GM18517 (cell line): Measurements from ENCODE around the gene AMFR.
"Not testable (repeated sequence)": the region's sequence is repeated elsewhere in the genome, so short reads cannot be mapped to it uniquely, and the experiment has no call there.

Experiments
- ATAC-seq: cut with Tn5 transposase; IDR thresholded peaks from one replicate; pipeline ENCODE4 v1.9.1; 2021; ENCODE audit warnings: mild to moderate bottlenecking, moderate library complexity; ENCODE audit not compliant: unreplicated experiment

AMFR gene

GRCh38 chr16:56399047-56399446, 26.3 kb downstream of the AMFR start:
- ATAC-seq: no peak

DNA sequence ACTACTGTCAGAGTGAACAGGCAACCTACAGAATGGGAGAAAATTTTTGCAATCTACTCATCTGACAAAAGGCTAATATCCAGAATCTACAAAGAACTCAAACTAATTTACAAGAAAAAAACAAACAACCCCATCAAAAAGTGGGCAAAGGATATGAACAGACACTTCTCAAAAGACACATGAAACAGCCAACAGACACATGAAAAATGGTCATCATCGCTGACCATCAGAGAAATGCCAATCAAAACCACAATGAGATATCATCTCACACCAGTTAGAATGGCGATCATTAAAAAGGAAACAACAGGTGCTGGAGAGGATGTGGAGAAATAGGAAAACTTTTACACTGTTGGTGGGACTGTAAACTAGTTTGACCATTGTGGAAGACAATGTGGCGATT, 28.6 kb downstream of the AMFR start:
- not testable (repeated sequence) for ATAC-seq

- ATAC-seq: no peak
Observed at GRCh38 chr16:56389554-56389953, 35.8 kb downstream of the AMFR start.

- ATAC-seq: no peak
Observed at GRCh38 chr16:56388209-56388608, 37.1 kb downstream of the AMFR start.

DNA sequence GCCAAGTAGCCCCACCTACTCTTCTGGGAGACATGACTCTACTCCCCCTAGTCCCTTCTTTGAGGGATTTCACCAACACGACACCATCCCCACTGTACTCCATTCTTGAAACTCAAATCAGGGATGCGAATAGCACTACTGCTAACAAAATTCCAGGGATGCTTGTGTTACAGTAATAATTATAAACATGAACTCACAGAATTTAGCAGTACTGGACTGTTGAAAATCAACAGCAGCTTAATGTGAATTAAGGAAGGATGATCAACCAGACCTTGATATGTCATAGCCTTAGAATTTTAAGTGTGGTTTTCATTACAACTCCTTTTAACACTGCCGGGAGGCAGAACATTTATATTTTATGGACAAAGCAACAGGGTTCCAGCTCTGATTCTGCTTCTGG, 37.9 kb downstream of the AMFR start:
- ATAC-seq: no peak

DNA sequence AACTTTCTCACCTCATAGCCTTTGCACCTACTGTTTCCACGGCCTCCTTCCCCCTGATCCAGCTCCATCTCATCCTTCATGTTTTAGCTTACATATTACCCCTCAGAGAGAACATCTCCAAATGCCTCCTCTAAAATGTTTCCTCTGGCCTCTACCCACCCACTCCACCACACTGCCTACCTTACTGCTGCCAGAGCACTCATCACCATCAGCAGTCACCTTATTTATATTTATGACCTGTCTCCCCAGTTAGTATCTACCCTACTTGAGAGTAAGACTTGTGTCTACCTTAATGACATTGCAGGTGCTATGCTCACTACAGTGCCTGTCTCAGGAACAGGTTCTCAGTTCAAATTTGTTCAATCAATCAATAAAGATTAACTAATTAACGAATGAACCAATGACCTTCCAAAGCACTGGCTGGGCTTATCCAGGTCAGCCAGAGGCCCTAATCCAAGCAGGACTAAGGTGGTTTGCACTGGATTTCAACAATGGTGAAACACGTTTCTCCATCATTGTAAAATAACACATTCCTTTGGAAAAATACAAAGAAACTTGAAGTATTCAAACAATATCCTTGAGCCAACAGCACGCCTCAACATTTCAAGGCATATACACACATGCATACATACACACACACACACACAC, 41.1 kb downstream of the AMFR start:
- no peak for ATAC-seq

- ATAC-seq: no peak
Observed at GRCh38 chr16:56382901-56383355, 42.4 kb downstream of the AMFR start.

GRCh38 chr16:56382459-56382858, 42.9 kb downstream of the AMFR start:
- no peak for ATAC-seq

DNA sequence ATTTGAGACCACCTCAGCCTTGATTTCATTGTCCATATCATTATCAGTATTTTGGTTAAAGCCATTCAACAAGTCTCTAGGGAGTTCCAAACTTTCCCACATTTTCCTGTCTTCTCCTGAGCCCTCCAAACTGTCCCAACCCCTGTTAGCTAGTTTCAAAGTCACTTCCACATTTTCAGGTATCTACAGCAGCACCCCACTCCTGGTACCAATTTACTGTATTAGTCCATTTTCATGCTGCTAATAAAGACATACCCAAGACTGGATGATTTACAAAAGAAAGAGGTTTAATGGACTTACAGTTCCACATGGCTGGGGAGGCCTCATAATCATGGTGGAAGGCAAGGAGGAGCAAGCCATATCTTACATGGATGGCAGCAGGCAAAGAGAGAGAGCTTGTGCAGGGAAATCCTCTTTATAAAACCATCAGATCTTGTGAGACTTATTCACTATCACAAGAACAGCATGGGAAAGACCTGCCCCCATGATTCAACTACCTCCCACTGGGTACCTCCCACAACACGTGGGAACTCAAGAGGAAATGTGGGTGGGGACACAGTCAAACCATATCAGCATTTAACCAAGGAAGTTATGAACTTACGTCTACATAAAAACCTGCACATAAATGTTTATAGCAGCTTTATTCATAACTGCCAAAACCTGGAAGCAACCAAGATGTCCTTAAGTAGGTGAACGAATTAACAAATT, 44.4 kb downstream of the AMFR start:
- ATAC-seq: not testable (repeated sequence)

DNA sequence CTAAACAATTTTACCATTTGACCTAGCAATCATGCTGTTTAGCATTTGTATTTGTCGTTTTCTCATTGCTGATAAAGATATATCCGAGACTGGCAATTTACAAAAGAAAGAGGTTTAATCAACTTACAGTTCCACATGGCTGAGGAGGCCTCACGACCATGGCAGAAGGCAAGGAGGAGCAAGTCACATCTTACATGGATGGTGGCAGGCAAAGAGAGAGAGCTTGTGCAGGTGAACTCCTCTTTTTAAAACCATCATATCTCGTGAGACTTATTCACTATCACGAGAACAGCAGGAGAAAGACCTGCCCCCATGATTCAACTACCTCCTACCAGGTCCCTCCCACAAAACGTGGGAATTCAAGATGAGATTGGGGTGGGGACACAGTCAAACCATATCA, 46.3 kb downstream of the AMFR start:
- not testable (repeated sequence) for ATAC-seq

- ATAC-seq: not testable (repeated sequence)
Observed at GRCh38 chr16:56375792-56376191, 49.6 kb downstream of the AMFR start.

DNA sequence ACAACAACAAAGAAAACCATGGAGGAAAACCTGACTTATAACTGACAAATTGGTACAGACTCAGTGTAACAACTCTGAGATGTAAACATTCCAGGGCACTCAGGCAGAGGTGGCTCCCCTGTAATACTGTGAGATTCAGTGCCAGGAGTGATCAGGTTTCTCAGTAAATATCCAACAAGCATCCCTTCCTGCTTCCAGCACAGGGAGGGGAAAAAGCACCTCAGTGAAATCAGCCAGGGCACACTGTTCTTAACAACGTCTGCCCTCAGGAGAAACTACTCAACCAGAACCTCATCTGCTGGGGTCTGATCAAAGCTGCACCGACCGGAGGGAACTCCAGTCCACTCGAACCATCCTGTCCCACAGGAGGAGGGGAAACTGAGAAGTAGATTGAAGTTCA, 52.3 kb downstream of the AMFR start:
- ATAC-seq: no peak

DNA sequence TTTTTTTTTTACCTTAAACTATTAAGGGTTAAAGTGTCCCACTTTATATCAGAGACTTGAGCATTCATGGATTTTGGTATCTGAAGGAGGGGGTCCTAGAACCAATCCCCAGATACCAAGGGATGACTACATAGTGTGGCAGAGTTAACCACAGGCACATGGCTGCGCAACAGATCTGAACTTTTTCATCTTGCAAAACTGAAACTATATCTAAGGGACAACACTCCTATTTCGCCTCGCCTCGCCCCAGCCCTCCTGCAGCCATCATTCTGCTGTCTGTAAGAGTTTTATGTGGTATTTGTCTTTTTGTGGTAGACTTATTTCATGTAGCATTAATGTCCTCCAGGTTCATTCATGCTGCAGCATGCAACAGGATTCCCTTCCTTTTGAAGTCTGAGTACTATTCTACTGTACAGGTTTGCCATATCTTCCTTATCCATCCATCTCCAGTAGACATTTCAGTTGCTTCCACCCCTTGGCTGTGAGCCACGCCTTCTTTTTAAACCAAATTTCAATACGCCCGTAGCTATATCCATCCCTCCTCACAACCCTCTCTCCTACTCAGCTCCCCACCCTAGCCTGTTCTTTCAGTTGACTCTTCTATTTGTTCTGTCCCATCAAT, 53.2 kb downstream of the AMFR start:
- ATAC-seq: no peak

GRCh38 chr16:56371660-56371937, 53.7 kb downstream of the AMFR start:
- no peak for ATAC-seq

DNA sequence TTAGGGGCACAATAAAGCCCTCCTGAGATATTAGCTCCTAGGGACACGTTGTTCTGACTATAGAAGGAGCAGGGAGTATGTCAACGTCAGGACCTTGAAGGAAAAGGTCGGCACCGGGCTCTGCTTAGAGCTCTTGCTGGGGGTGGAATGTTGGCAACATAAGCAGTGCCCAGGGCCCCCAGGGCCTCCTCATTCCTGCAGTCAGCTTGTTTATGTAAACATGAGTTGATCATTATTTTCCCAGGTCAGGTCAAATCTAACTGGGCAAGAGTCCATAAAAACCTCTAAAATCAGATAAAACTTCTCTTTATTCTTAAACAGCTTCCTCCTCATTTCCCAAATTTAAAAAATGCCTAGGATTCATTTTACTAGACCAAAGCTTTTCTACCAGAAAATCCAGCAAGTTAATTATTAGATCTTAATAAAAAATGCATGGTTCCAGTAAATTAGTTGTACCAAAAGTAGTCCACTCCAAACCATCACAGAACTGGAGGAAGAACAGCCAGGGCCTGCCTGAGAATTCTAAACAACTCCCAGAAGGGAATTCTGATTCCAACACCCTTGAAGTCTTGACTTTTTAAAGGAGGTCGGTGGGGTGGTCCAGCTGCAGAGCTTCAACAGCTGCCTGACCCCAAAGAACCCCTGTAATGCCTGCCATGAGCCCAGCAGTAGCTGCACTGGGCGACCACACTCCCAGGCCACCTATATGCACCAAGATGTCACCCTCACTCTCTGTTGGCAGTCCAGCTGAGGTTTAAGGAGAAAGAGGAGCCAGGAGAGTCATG, 54.3 kb downstream of the AMFR start:
- ATAC-seq: no peak

GRCh38 chr16:56370185-56370874, 55.0 kb downstream of the AMFR start:
- no peak for ATAC-seq

GRCh38 chr16:56369202-56369601, 56.1 kb downstream of the AMFR start:
- ATAC-seq: no peak

DNA sequence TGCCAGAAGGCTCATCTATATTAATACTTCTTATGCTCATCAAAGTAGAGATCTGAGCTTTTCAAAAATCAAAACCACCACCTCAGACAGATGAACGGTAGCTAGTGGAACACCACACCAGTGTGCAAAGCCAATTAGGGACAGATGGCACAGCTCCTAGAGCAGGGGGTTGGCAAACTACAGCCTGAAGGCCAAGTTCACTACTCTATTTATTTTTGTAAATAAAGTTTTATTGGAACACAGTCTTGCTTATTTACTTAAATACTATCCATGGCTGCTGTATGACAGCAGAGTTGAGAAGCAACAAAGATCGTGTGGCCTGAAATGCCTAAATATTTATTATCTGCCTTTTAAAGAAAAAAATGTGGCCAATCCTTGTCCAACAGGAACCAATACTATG, 56.8 kb downstream of the AMFR start:
- ATAC-seq: no peak

DNA sequence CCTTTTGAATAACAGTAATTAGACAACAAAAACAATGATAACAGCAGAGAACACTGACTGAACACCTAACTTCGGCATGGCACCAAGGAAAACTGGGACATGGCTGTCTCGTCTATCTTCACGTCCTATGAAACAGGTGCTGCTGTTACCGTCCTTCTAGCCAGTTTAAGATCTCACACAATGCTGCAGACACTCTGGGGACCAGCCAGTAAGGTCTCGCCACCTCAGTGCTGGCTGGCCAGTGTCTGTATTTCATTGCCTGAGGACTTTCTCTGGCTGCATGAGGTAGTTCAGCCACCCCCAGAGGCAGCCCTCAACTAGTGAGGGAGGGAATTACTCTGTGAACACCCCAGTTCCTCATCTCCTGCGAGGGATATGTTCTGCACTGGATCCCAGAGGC, 57.6 kb downstream of the AMFR start:
- no peak for ATAC-seq

DNA sequence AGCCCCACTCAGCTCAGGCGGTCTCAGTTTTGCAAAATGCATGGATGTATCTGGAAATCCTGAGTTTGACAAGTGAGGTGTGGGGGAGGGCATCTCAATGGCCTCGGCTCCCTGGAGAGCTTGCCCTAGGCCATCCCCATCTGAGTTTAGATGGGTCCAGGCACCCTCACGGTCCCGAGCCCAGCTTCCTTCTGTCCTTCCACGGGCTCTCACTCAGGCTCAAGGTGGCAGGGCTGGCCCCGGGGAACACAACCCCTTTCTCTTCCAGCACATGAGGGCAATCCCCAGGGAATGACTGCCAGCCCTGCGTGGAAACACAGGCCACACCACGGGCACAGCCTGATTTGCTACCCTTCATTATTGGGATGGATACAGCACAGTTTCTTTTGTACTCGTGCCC, 58.4 kb downstream of the AMFR start:
- no peak for ATAC-seq

DNA sequence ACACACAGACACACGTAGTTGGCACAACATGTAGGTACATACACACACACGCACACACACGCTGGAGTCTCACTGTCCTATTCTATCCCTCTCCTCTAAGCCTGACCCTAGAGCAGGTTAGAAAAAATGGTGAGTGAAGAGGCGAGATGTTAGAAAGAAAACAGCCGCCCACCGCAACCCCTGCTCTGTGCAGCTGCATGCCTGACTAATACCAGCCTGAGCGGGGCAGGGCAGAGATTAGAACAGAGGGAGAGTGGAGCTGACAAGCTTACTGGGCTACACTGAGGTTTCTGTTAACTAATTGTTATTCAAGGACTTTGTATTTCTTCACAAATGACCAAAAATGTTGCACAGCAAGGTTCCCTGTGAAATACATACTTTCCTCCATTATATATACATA, 59.8 kb downstream of the AMFR start:
- no peak for ATAC-seq
